Gastrocnemius medialis (tissue), 4 donors: ENCODE data around the gene PDE3B. TPM values are rescaled to one million over a fixed set of nuclear protein-coding genes. Genes with fewer than 3 reads are reported as not detected.
"Not testable (repeated sequence)": the region's sequence is repeated elsewhere in the genome, so short reads cannot be mapped to it uniquely, and the experiment has no call there.

ENCODE experiments used
- ATAC-seq, 2 donors: fragments of 150-250 bp; one replicate each; pipeline ENCODE4 v1.9.1; 2016
- DNase-seq, 2 donors: peaks; one replicate each; pipeline ENCODE4 v3.0.0-alpha.2; 2019
- H3K27ac ChIP-seq, 4 donors: fragments of 200-600 bp; sonication (generic); 1 replicate in 1 of 4; 2 replicates in 3 of 4; pipeline ENCODE4 v1.5.1; 2016 to 2018; ENCODE audit warnings: mild to moderate bottlenecking in 2 of 4, moderate library complexity in 1 of 4
- H3K27me3 ChIP-seq, 3 donors: fragments of 200-600 bp; sonication (generic) in 2 of 3; 1 replicate in 1 of 3; 2 replicates in 2 of 3; pipeline versions ENCODE4 v1.5.1 to v1.6.0; 2016 to 2019; ENCODE audit warnings: mild to moderate bottlenecking in 1 of 3, moderate library complexity in 1 of 3
- H3K36me3 ChIP-seq, 2 donors: fragments of 200-600 bp; sonication (generic) in 1 of 2; one replicate each; pipeline ENCODE4 v1.5.1; 2017 to 2018
- H3K4me1 ChIP-seq, 2 donors: fragments of 200-600 bp; sonication (generic) in 1 of 2; one replicate each; pipeline ENCODE4 v1.5.1; 2016 to 2017; ENCODE audit warnings: mild to moderate bottlenecking in 2 of 2
- H3K4me3 ChIP-seq, 4 donors: fragments of 200-600 bp; sonication (generic) in 3 of 4; 1 replicate in 1 of 4; 2 replicates in 3 of 4; pipeline ENCODE4 v1.5.1; 2016 to 2019; ENCODE audit warnings: mild to moderate bottlenecking in 2 of 4
- H3K9me3 ChIP-seq, 3 donors: fragments of 200-600 bp; sonication (generic) in 2 of 3; 1 replicate in 1 of 3; 2 replicates in 2 of 3; pipeline ENCODE4 v1.5.1; 2016 to 2019
- POLR2A ChIP-seq, 2 donors: fragments of 450-650 bp; IDR thresholded peaks; one replicate each; pipeline ENCODE4 v1.6.1; 2017; ENCODE audit warnings: antibody characterized with exemption in 2 of 2, mild to moderate bottlenecking in 2 of 2, moderate library complexity in 2 of 2
- in situ Hi-C, 4 donors: fragments of 200-750 bp; cut with MboI; loops; one replicate each; pipeline versions ENCODE4 v1.15.0 to v1.8.0; 2017; ENCODE audit warnings: low sequenced_read_pairs in 4 of 4
- intact Hi-C: fragments of 100-400 bp; cut with DNase I; formaldehyde crosslinking; loops from one replicate; pipeline ENCODE4 v1.15.1; 2023; ENCODE audit warnings: low total_unique reads
- total RNA-seq, 4 donors: library from RNA; depleted of rRNA; stranded (reverse); fragments of >200 nt; gene quantifications; one replicate each; pipeline versions ENCODE4 v1.1.0 to v1.2.3, GENCODE V29; 2016
- TF ChIP-seq, protein P1 (sequence below), 5 experiments: fragments of 450-650 bp in 3 of 5; fragments of 200-600 bp in 2 of 5; sonication (generic) in 2 of 5; IDR thresholded peaks in 4 of 5; conservative IDR thresholded peaks in 1 of 5; 1 replicate in 4 of 5; 2 replicates in 1 of 5; pipeline ENCODE4 v1.5.1; 2016 to 2019; ENCODE audit warnings: antibody characterized with exemption in 5 of 5, mild to moderate bottlenecking in 3 of 5, moderate library complexity in 3 of 5

Gene PDE3B
- total RNA-seq, 4 donors from 2014 or later, result 0.39 to 1.1 (median 0.76) TPM

- in situ Hi-C loops, result loop anchor here in 2 of 4 donors (25.0 kb wide), 2 partner anchors 338 to 363 kb away; partner anchors contain the start of gene PSMA1 (in 1 of the 2)
- TF ChIP-seq, protein P1, sequence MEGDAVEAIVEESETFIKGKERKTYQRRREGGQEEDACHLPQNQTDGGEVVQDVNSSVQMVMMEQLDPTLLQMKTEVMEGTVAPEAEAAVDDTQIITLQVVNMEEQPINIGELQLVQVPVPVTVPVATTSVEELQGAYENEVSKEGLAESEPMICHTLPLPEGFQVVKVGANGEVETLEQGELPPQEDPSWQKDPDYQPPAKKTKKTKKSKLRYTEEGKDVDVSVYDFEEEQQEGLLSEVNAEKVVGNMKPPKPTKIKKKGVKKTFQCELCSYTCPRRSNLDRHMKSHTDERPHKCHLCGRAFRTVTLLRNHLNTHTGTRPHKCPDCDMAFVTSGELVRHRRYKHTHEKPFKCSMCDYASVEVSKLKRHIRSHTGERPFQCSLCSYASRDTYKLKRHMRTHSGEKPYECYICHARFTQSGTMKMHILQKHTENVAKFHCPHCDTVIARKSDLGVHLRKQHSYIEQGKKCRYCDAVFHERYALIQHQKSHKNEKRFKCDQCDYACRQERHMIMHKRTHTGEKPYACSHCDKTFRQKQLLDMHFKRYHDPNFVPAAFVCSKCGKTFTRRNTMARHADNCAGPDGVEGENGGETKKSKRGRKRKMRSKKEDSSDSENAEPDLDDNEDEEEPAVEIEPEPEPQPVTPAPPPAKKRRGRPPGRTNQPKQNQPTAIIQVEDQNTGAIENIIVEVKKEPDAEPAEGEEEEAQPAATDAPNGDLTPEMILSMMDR (IDR thresholded peaks at IDR 0.05 in 4 of 5, conservative IDR thresholded peaks at IDR 0.05 in 1 of 5), result no peak
- TF ChIP-seq POLR2A (IDR thresholded peaks at IDR 0.05), result no peak
Observed at GRCh38 chr11:14875163-14875562, 231.6 kb downstream of the PDE3B start.

DNA sequence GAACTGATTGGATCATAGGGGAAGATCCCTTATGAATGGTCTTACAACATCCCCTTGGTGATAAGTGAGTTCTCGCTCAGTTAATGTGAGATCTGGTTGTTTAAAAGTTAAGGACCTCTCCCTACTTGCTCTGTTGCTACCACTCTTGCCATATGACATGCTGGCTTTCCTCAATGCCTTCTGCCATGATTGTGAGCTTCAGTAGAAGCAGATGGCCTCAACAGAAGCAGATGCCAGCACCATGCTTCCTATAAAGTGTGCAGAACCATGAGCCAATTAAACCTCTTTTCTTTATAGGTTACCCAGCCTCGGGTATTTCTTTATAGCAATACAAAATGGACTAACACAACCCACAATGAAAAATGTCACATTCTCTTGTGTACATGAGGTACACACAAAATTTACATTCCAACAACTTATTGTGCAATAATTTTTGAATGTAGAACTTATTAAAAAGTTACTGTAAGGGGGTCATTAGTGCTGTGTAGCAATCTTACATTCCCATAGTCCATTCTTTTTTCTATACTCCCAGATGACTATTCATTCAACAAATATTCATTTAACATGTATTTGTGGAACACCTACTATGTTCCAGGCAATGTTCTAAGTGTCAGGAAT lies 238.1 kb downstream of the PDE3B start:
- Histone ChIP-seq H3K9me3 (no peaks in the 10 kb centered on the region), H3K27me3 (no peaks in the 10 kb centered on the region), H3K4me3 (no peak overlapping the region), H3K36me3 (peaks cover 2 to 24% of the 10 kb centered on the region in 2 donors), H3K4me1 (no peaks in the 10 kb centered on the region), H3K27ac (no peak overlapping the region)
- DNase-seq (no peak), ATAC-seq (no peak)
- in situ Hi-C loops (loop anchor here in 2 of 4 donors (25.0 kb wide), 2 partner anchors 344 to 369 kb away; partner anchors contain the start of gene PSMA1 (in 1 of the 2)), intact Hi-C loops (no loop called here)
- TF ChIP-seq, protein P1 (IDR thresholded peaks at IDR 0.05 in 4 of 5, conservative IDR thresholded peaks at IDR 0.05 in 1 of 5), result no peak
- TF ChIP-seq POLR2A (IDR thresholded peaks at IDR 0.05), result no peak

More at GRCh38 chr11:14875163-14875562, 231.6 kb downstream of the PDE3B start:
- Histone ChIP-seq H3K4me3 (no peak overlapping the region), H3K36me3 (peaks cover 0 to 34% of the 10 kb centered on the region in 2 donors), H3K9me3 (no peaks in the 10 kb centered on the region), H3K4me1 (no peaks in the 10 kb centered on the region), H3K27me3 (no peaks in the 10 kb centered on the region), H3K27ac (no peak overlapping the region)
- intact Hi-C loops, result no loop called here
- ATAC-seq, result no peak
- no peak for DNase-seq

GRCh38 chr11:14882196-14882595 lies 238.6 kb downstream of the PDE3B start:
- intact Hi-C loops (no loop called here), in situ Hi-C loops (loop anchor here in 2 of 4 donors (25.0 kb wide), 2 partner anchors 345 to 370 kb away; partner anchors contain the start of gene PSMA1 (in 1 of the 2))
- ATAC-seq (no peak), DNase-seq (no peak)
- Histone ChIP-seq H3K4me3 (no peak overlapping the region), H3K36me3 (peaks cover 2 to 20% of the 10 kb centered on the region in 2 donors), H3K4me1 (no peaks in the 10 kb centered on the region), H3K27ac (no peak overlapping the region), H3K27me3 (no peaks in the 10 kb centered on the region), H3K9me3 (no peaks in the 10 kb centered on the region)
- TF ChIP-seq POLR2A (IDR thresholded peaks at IDR 0.05), result no peak
- TF ChIP-seq, protein P1 (IDR thresholded peaks at IDR 0.05 in 4 of 5, conservative IDR thresholded peaks at IDR 0.05 in 1 of 5), result no peak

- ATAC-seq, H3K9me3 ChIP-seq, intact Hi-C loops, H3K4me1 ChIP-seq, H3K4me3 ChIP-seq, H3K27ac ChIP-seq, H3K36me3 ChIP-seq, DNase-seq, H3K27me3 ChIP-seq: not testable (repeated sequence)
- in situ Hi-C loops, result loop anchor here in 2 of 4 donors (25.0 kb wide), 2 partner anchors 346 to 371 kb away; partner anchors contain the start of gene PSMA1 (in 1 of the 2)
Observed at GRCh38 chr11:14883683-14884082, 240.1 kb downstream of the PDE3B start.

- in situ Hi-C loops (loop anchor here in 2 of 4 donors (25.0 kb wide), 2 partner anchors 347 to 372 kb away; partner anchors contain the start of gene PSMA1 (in 1 of the 2)), intact Hi-C loops (no loop called here)
- H3K27me3 ChIP-seq, result no peaks in the 10 kb centered on the region
- peaks cover 4 to 9% of the 10 kb centered on the region in 2 donors for H3K4me1 ChIP-seq
- TF ChIP-seq, protein P1 (IDR thresholded peaks at IDR 0.05 in 4 of 5, conservative IDR thresholded peaks at IDR 0.05 in 1 of 5), result no peak
- TF ChIP-seq POLR2A (IDR thresholded peaks at IDR 0.05), result no peak
- H3K4me3 ChIP-seq, result no peak overlapping the region
- DNase-seq, result no peak
- no peaks in the 10 kb centered on the region for H3K9me3 ChIP-seq
- peaks cover 0 to 2% of the 10 kb centered on the region in 2 donors for H3K36me3 ChIP-seq
- no peak for ATAC-seq
- no peak overlapping the region for H3K27ac ChIP-seq
Observed at GRCh38 chr11:14884667-14885273, 241.2 kb downstream of the PDE3B start.
